Neural cell (in vitro differentiated cells): Measurements from ENCODE around the gene RABGAP1L.

ENCODE experiments used
- CTCF ChIP-seq: fragments of 450-650 bp; IDR thresholded peaks from 2 replicates; pipeline ENCODE4 v1.5.1; 2014; ENCODE audit warnings: antibody characterized with exemption, mild to moderate bottlenecking, moderate library complexity; ENCODE audit not compliant: poor library complexity, severe bottlenecking
- EP300 ChIP-seq: fragments of 450-650 bp; conservative IDR thresholded peaks from 2 replicates; pipeline ENCODE4 v1.6.1; 2014; ENCODE audit warnings: antibody characterized with exemption, mild to moderate bottlenecking, moderate library complexity; ENCODE audit not compliant: poor library complexity, severe bottlenecking
- EZH2 ChIP-seq: fragments of 200-600, 300-800 bp; shearing (Covaris generic), sonication (generic); IDR thresholded peaks from 2 replicates; pipeline ENCODE4 v1.6.1; 2014; ENCODE audit warnings: antibody characterized with exemption, low read length, borderline replicate concordance, mild to moderate bottlenecking; ENCODE audit not compliant: insufficient read depth, poor library complexity, severe bottlenecking
- POLR2AphosphoS5 ChIP-seq: IDR thresholded peaks from 2 replicates; pipeline ENCODE4 v1.6.1; 2012
- RAD21 ChIP-seq: fragments of 450-650 bp; conservative IDR thresholded peaks from 2 replicates; pipeline ENCODE4 v1.6.1; 2014; ENCODE audit warnings: antibody characterized with exemption, mild to moderate bottlenecking, moderate library complexity
- REST ChIP-seq: IDR thresholded peaks from 2 replicates; pipeline ENCODE4 v1.6.1; 2012; ENCODE audit warnings: borderline replicate concordance
- SMC3 ChIP-seq: fragments of 450-650 bp; conservative IDR thresholded peaks from 2 replicates; pipeline ENCODE4 v1.6.1; 2014; ENCODE audit warnings: antibody characterized with exemption, mild to moderate bottlenecking, moderate library complexity; ENCODE audit not compliant: poor library complexity
- TAF1 ChIP-seq: IDR thresholded peaks from 2 replicates; pipeline ENCODE4 v1.6.1; 2012; ENCODE audit warnings: low read depth

DNA sequence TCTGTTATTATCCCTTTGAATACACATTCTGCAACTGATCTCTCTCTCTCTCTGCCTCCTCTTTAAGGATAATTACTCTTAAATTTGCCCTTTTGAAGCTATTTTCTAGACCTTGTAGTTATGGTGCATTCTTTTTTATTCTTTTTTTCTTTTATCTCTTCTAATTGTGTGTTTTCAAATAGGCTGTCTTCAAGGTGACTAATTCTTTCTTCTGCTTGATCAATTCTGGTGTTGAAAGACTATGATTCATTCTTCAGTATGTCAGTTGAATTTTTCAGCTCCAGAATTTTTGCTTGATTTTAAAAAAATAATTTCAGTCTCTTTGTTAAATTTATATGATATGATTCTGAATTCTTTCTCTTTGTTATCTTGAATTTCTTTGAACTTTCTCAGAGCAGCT lies 192.8 kb downstream of the RABGAP1L start:
- TF ChIP-seq CTCF (no peak), SMC3 (no peak), RAD21 (no peak), EZH2 (no peak), REST (no peak), POLR2AphosphoS5 (no peak), EP300 (no peak), TAF1 (no peak)
